Stimulated activated CD8-positive, alpha-beta memory T cell treated with anti-CD3 and anti-CD28 coated beads, Interleukin-15, amount 100 ng/mL, for 1 hour (primary cell): ENCODE data around the gene CD3E.

ENCODE experiments used
- DNase-seq: peaks from one replicate; pipeline ENCODE4 v3.0.0-alpha.2; 2020; ENCODE audit warnings: low read depth

Gene CD3E

DNA sequence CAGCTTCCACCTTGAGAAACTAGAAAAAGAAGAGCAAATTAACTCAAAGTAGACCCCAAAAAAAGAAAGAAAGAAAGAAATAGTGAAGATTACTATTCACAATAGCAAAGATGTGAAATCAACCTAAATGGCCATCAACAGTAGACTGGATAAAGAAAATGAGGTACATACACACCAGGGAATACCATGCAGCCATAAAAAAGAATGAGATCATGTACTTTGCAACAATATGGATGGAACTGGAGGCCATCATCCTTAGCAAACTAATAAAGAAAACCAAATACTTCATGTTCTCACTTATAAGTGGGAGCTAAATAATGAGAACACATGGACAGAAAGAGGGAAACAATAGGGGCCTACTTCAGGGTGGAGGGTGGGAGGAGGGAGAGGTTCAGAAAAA, 24.2 kb downstream of the CD3E start:
- DNase-seq = no peak

GRCh38 chr11:118334745-118335144, 30.2 kb downstream of the CD3E start:
- no peak for DNase-seq

GRCh38 chr11:118338637-118339061, 34.1 kb downstream of the CD3E start:
- DNase-seq = peak; percentile 76

DNA sequence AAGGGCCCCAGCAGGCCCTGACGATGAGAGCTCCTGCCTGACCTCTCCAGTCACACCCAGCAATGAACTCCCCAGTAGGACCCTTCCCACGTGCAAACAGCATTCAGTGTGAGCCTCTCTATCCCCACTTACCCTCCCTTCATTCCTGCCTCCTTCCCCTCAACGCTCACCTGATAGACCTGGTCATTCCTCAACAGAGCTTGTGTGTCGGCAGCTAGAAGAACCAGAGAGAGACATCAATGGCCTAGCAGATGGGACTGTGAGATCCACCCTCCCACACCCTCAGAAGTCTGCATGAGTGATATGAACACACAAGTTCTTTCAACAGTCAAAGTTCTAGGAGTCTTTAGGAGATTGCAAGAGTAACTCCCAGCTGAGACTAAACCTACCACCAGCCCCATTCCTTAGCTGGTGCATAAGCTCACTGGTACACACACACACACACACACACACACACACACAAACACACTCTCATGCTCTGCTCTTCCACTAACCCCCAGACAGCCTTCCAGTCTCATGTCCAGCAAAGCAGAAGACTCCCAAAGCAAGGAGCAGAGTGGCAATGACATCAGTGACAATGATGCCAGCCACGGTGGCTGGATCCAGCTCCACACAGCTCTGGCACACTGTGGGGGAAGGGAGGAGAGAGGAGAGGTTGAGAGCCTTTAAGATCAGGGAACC, 34.9 kb downstream of the CD3E start:
- no peak for DNase-seq

DNA sequence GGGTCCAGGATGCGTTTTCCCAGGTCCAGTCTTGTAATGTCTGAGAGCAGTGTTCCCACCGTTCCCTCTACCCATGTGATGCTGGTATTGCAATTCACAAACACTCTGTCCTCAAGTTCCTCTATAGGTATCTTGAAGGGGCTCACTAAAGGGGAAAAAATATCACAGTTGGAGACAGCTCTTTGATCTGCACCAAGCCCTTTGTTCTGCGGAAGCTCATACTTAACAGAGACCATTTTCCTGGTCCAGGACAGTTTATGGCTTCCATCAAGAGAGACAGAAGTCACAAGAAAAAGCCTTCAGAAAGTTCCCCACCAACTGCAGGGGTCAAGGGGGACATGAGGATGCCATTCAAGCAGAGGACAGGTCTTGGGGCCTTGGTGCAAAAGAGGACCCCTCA, 35.9 kb downstream of the CD3E start:
- DNase-seq = no peak

DNA sequence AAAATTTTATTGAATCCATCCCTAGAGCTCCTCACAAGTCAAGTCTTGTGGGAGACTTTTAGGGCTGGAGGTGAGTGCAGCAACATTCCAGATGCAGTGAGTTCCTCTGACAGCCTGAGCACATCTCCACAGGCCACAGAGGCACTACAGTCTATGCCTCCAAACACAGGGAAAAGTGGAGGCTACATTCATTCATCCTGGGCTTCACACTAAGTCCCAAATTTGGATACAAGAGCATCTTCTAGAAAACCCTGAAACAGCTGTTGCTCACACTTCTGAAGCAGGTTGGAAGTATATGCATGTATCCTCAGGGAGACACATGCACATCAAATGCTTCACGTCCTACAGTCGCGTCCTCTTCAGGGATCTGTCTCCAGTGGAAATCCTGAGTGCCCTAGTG, 36.7 kb downstream of the CD3E start:
- no peak for DNase-seq

- DNase-seq = no peak
Measured at GRCh38 chr11:118341815-118342489, 37.4 kb downstream of the CD3E start.

GRCh38 chr11:118342503-118343161, 38.1 kb downstream of the CD3E start, which contains the start of gene CD3D:
Gene CD3D (minus strand): TSS chr11:118342705. CDS start chr11:118342607, 98 bp downstream.
- peak; percentile 40 for DNase-seq

GRCh38 chr11:118343248-118343647, 38.7 kb downstream of the CD3E start:
- DNase-seq = no peak

GRCh38 chr11:118343981-118344515, 39.5 kb downstream of the CD3E start, which contains the start of gene CD3G:
Gene CD3G (plus strand): TSS chr11:118344344. CDS start chr11:118344424, 80 bp downstream.
- peak; percentile 38 for DNase-seq

GRCh38 chr11:118349475-118349874, 44.9 kb downstream of the CD3E start:
- no peak for DNase-seq

- DNase-seq = no peak
Measured at GRCh38 chr11:118353084-118353710, 48.7 kb downstream of the CD3E start.

DNA sequence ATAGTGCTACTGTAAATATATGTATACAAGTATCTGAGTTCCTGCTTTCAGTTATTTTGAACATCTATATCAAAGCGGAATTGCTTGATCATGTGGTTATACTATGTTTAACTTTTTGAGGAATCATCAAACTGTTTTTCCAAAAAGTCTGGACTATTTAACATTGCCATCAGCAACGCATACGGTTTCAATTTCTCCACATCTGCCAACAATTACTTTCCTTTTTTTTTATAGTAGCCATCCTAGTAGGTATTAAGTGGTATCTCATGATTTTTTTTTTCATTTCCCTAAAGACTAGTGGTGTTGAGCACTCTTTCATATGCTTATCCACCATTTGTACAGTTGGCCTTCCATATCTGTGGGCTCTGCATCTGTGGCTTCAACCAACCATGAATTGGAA, 53.5 kb downstream of the CD3E start:
- DNase-seq = no peak

DNA sequence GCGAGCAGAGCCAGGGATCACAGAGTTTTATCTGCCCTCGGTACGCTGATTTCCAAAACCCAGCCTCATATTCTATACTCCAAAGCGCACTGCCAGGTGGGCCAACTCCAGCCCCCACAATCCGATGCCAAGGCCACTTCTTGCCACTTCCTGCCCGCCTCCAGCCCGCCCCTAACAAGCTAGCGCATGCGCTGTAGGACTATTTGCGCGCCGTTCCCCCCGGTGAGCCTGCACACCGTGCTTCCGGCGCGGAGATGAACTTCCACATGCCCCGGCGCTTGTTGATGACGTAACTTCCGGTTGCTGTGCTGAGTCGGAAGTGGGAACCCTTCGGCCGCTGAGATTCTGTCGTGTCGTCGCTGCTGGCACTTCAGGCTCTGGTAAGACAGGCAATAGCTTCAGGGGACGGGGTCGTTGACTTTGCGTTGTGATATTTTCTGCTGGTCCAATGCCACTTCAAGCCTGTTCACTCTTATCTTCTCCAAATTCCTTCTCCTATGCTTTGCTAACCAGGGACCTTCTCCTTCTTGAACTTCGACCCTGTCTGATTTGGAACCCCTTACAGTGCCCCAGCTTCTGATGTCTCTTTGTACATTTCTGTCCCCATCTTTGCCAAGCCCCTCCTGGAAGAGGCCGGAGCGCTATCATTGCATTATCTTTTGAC, 54.9 kb downstream of the CD3E start, which contains the start of gene UBE4A:
Gene UBE4A (plus strand): TSS at position 306 of the 664 bp plus-strand sequence. CDS start 5,481 bp downstream, outside the sequence.
- DNase-seq = peak; percentile 98

DNA sequence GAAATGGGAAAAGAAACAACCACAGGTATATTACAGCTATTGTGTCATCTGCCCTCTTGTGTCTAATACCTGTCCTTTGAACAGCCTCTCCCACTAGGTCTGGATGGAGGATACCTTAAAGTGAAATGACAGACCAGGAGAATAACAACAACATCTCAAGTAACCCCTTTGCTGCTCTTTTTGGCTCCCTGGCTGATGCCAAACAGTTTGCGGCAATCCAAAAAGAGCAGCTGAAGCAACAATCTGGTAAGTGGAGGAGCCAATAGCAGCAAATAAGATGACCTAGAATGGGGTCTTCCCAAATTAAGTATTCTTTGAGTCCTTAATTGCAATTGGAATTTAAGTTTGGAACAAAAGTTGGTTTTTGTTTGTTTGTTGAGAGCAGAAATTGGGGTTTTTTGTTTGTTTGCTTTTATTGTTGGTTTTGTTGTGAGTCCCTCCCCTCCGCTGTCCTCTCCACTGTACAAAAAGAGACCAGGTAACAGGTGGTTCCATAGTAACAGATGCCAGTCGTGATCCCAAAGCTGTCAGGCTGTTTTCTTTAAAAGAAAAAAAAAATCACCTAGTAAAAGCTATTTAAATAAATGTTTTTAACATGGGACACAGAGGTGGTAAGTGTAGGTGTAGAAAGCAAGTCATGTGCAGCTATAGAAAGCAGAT, 60.6 kb downstream of the CD3E start:
- DNase-seq = no peak
